Fibroblast of mammary gland (primary cell): ENCODE measurements around the gene RNF183.
A peak's percentile ranks its signal among the peaks of the same experiment; 100 is the strongest.

ENCODE experiments used
- DNase-seq: peaks from one replicate; pipeline ENCODE4 v3.0.0-alpha.2; 2010; ENCODE audit warnings: low read depth
- H3K4me3 ChIP-seq: 2 replicates; pipeline ENCODE4 v1.5.1; 2011; ENCODE audit warnings: low read depth, mild to moderate bottlenecking, low read length, moderate library complexity; ENCODE audit not compliant: control insufficient read depth
- CTCF ChIP-seq: conservative IDR thresholded peaks from 2 replicates; pipeline ENCODE4 v1.5.1; 2011; ENCODE audit warnings: low read depth, low read length, inconsistent platforms; ENCODE audit not compliant: control insufficient read depth, insufficient read depth

RNF183 gene

GRCh38 chr9:113310538-113310937 lies 7.4 kb upstream of the RNF183 start:
- H3K4me3 ChIP-seq = no peak overlapping the region
- no peak for TF ChIP-seq CTCF
- no peak for DNase-seq

- no peak overlapping the region for H3K4me3 ChIP-seq
- DNase-seq = peak; percentile 57
- TF ChIP-seq CTCF = peak; percentile 90
Measured at GRCh38 chr9:113309204-113309813, 6.1 kb upstream of the RNF183 start.

- no peak overlapping the region for H3K4me3 ChIP-seq
- DNase-seq = no peak
- no peak for TF ChIP-seq CTCF
Measured at GRCh38 chr9:113307396-113307975, 4.3 kb upstream of the RNF183 start.

- no peak for DNase-seq
- no peak for TF ChIP-seq CTCF
- H3K4me3 ChIP-seq = no peak overlapping the region
Measured at GRCh38 chr9:113306566-113306965, 3.4 kb upstream of the RNF183 start.

- peak; percentile 26 for DNase-seq
- H3K4me3 ChIP-seq = no peak overlapping the region
- TF ChIP-seq CTCF = no peak
Measured at GRCh38 chr9:113301548-113301947, 1.6 kb downstream of the RNF183 start.

GRCh38 chr9:113299800-113300292 lies 3.3 kb downstream of the RNF183 start:
- TF ChIP-seq CTCF = no peak
- no peak for DNase-seq

More at GRCh38 chr9:113299800-113300292, 3.3 kb downstream of the RNF183 start:
- H3K4me3 ChIP-seq = no peak overlapping the region
